ENCODE measurements around the gene ORAI3.

Gene ORAI3

GRCh38 chr16:30971298-30971697 lies 22.4 kb downstream of the ORAI3 start:
- DNase-seq (ENCODE audit: low read depth in 3 of 3) = no peak

GRCh38 chr16:30972872-30973271 lies 24.0 kb downstream of the ORAI3 start:
- DNase-seq (ENCODE audit: low read depth in 3 of 3) = no peak

GRCh38 chr16:30974348-30974747 lies 25.5 kb downstream of the ORAI3 start:
- DNase-seq (ENCODE audit: low read depth in 3 of 3) = no peak

DNA sequence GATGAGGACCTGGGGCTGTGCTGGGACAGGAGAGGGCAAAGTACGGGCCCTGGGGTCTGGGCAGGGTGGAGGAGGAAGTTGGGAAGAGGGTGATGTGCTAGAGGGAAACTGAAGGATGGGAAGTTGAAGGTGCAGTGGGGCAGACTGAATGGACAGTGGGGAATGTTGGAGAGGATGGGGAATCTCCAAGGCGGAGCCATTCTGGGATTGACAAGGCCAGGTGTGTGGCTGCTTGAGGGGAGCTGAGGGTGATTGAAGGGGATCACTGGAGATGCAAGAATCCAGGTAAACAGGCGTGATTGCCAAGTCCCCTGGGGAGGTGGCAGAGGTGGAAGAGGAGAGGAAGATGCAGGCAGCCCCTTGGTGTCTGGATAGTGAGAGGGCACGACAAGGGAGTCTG lies 27.6 kb downstream of the ORAI3 start:
- no peak for DNase-seq (ENCODE audit: low read depth in 3 of 3)

DNA sequence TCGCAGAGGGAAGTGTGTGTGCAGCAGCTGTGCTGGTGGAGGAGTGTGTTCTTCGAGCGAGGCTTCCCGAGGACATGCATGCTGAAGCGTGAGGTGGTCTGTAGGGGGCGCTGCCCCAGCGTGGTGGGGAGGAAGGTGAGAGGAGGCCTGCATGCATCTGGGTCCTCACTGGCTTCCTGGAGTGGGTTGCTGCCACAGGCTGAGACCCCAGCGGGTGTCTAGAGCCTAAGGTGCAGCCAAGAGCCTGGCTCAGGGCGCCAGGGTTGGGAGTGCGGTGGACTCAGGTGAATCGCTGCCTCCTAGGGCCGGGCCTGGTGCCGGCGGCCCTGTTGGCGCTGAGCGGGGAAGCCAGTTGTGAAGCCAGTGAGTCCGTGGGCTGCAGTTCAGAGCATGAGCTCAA lies 28.6 kb downstream of the ORAI3 start:
- no peak for DNase-seq (ENCODE audit: low read depth in 3 of 3)

- no peak for DNase-seq (ENCODE audit: low read depth in 3 of 3)
Observed at GRCh38 chr16:30979170-30980022, 30.5 kb downstream of the ORAI3 start.

DNA sequence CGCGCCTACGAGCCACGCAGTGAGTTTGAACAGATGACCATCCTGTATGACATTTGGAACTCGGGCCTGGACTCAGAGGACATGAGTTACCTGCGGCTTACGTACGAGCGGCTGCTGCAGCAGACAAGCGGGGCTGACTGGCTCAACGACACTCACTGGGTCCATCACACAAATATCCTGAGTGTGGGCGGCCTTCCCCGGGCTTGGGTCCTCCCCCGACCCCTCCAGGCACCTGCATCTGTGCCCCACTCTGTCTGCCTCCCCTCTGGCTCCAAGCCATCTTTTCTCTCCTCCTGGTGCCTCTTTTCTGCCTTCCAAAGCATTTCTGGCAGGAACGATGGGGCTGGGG lies 31.1 kb downstream of the ORAI3 start:
- DNase-seq (ENCODE audit: low read depth in 3 of 3) = no peak

DNA sequence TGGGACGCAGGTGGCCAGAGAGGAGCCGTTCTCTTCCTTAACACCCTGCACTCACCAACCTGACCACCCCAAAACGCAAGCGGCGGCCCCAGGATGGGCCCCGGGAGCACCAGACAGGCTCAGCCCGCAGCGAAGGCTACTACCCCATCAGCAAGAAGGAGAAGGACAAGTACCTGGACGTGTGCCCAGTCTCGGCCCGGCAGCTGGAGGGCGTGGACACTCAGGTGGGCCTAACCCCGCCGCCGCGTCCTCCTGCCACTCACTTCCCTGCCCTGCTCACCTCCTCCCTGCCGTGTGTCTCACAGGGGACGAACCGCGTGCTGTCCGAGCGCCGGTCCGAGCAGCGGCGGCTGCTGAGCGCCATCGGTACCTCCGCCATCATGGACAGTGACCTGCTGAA lies 31.6 kb downstream of the ORAI3 start:
- no peak for DNase-seq (ENCODE audit: low read depth in 3 of 3)

GRCh38 chr16:30980959-30981358 lies 32.1 kb downstream of the ORAI3 start:
- DNase-seq (ENCODE audit: low read depth in 3 of 3) = no peak

GRCh38 chr16:30982548-30983288 lies 33.9 kb downstream of the ORAI3 start:
- DNase-seq (ENCODE audit: low read depth in 3 of 3) = no peak

DNA sequence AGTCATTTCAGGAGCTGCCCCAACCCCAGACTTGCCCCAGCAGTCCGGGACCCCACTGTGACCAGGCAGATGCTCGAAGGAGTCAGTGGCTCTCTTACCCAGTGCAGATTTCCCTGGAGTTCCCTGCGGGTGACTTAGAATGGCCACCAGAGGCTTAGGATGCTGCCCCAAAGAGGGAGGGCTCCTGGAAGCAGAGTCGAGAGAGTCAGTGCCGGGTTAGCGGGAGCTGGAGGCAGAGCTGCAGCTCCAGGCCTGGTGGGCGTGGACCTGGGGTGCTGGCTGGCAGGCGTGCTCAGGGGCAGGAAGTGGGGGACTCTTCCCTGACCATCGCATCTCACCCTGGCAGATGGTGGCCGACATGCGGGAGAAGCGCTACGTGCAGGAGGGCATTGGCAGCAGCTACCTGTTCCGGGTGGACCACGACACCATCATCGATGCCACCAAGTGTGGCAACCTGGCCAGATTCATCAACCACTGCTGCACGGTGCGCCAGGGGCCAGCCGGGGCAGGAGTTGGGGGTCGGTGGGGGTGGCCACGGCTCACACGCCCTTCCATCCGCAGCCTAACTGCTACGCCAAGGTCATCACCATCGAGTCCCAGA lies 34.5 kb downstream of the ORAI3 start:
- DNase-seq (ENCODE audit: low read depth in 3 of 3) = no peak

- no peak for DNase-seq (ENCODE audit: low read depth in 3 of 3)
Observed at GRCh38 chr16:30983898-30984610, 35.2 kb downstream of the ORAI3 start.

- DNase-seq (ENCODE audit: low read depth in 3 of 3) = peak; percentile 57 to 82 (median 74)
Observed at GRCh38 chr16:30984669-30985400, 36.0 kb downstream of the ORAI3 start, which contains the start of gene HSD3B7. Gene HSD3B7 (plus strand): TSS chr16:30985207. CDS start chr16:30985659, 452 bp downstream.

DNA sequence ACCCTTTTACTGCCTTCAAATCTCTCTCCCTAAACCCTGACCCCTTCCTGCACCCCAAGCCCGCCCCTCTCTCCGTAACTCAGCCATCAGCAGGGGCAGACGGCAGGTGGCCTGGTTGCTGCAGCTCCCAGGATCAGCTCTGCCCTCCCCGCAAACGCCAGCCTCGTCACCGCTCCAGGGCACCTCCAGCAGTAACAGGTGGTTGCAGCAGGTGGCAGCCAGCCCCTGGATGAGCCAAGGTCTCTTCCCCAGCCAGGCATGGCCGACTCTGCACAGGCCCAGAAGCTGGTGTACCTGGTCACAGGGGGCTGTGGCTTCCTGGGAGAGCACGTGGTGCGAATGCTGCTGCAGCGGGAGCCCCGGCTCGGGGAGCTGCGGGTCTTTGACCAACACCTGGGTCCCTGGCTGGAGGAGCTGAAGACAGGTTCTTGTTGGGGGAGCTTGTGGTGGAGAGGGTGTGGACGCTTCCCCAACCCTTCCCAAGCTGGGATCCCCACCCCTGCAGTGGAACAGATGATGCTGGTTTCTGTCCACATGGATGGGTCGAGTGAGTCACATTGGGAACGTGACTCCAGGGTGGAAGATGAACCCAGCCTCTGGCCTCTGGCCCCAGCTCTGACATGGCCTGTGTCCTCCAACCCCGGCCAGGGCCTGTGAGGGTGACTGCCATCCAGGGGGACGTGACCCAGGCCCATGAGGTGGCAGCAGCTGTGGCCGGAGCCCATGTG lies 36.7 kb downstream of the ORAI3 start:
- DNase-seq (ENCODE audit: low read depth in 3 of 3) = no peak

DNA sequence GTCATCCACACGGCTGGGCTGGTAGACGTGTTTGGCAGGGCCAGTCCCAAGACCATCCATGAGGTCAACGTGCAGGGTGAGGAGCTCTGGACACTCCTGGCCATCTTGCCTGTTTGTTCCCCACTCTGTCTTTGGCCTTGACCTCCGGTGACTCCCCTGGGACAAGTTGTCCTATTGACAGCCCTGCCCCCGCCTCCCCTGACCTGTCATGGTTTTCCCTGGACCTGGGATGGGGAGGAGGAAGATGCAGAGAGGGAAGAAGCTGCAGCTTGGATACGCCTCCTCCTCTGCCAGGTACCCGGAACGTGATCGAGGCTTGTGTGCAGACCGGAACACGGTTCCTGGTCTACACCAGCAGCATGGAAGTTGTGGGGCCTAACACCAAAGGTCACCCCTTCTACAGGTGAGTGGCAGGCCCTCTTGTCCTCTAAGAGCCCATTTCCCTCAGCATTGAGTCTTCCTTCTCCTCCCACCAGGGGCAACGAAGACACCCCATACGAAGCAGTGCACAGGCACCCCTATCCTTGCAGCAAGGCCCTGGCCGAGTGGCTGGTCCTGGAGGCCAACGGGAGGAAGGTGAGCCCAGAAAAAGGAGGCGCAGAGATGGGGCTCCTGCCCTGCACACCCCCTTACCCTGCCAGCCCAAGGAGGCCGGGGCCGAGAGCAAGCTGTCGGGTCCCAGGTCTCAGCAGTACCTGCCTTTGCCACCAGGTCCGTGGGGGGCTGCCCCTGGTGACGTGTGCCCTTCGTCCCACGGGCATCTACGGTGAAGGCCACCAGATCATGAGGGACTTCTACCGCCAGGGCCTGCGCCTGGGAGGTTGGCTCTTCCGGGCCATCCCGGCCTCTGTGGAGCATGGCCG lies 37.5 kb downstream of the ORAI3 start:
- DNase-seq (ENCODE audit: low read depth in 3 of 3) = no peak

GRCh38 chr16:30987581-30988190 lies 38.8 kb downstream of the ORAI3 start:
- no peak for DNase-seq (ENCODE audit: low read depth in 3 of 3)

GRCh38 chr16:30989469-30990047 lies 40.7 kb downstream of the ORAI3 start:
- no peak for DNase-seq (ENCODE audit: low read depth in 3 of 3)

GRCh38 chr16:30990105-30990504 lies 41.2 kb downstream of the ORAI3 start:
- DNase-seq (ENCODE audit: low read depth in 3 of 3) = no peak

GRCh38 chr16:30991052-30991451 lies 42.2 kb downstream of the ORAI3 start:
- no peak for DNase-seq (ENCODE audit: low read depth in 3 of 3)
